ENCODE results near the gene PPBP. TPM values are rescaled to one million over a fixed set of nuclear protein-coding genes. Genes with fewer than 3 reads are reported as not detected.

PPBP gene
- total and polyA plus RNA-seq, 7 donors, result 0.38 TPM; not detected in 6

DNA sequence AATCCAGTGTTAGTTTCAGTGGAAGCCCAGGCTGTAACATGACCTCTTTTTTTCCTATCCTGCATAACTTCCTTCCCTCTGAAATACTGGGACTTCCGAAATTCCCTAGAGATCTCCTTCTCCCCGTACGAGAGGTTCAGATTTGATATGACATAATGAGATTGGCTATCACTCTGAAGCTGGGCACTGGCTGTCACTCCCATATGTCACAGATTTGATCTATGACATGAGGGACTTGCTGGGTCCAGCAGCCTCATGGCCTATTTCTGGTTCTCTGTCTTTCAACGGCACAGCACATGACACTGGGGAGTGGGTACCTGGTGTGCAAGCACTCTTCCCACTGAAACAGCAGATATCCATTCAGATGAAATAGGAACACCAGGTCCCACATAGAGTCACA lies 42.9 kb downstream of the PPBP start:
- 92 to 93% methylated on average over 4 of the region's 4 CpGs for WGBS, 2 donors
- H3K4me3 ChIP-seq, result no peak overlapping the region
- peaks cover 0 to 12% (median 10%) of the 10 kb centered on the region in 4 donors for H3K4me1 ChIP-seq
- H3K9me3 ChIP-seq, result no peaks in the 10 kb centered on the region
- H3K27ac ChIP-seq, result no peak overlapping the region
- no peak for DNase-seq
- TF ChIP-seq POLR2AphosphoS5 (IDR thresholded peaks at IDR 0.05), result no peak
- no peak for TF ChIP-seq POLR2A (IDR thresholded peaks at IDR 0.05)
- no peak for TF ChIP-seq EP300 (IDR thresholded peaks at IDR 0.05)
- TF ChIP-seq, protein P1, sequence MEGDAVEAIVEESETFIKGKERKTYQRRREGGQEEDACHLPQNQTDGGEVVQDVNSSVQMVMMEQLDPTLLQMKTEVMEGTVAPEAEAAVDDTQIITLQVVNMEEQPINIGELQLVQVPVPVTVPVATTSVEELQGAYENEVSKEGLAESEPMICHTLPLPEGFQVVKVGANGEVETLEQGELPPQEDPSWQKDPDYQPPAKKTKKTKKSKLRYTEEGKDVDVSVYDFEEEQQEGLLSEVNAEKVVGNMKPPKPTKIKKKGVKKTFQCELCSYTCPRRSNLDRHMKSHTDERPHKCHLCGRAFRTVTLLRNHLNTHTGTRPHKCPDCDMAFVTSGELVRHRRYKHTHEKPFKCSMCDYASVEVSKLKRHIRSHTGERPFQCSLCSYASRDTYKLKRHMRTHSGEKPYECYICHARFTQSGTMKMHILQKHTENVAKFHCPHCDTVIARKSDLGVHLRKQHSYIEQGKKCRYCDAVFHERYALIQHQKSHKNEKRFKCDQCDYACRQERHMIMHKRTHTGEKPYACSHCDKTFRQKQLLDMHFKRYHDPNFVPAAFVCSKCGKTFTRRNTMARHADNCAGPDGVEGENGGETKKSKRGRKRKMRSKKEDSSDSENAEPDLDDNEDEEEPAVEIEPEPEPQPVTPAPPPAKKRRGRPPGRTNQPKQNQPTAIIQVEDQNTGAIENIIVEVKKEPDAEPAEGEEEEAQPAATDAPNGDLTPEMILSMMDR (IDR thresholded peaks at IDR 0.05), result no peak
- peaks cover 0 to 18% (median 6%) of the 10 kb centered on the region in 3 donors for H3K27me3 ChIP-seq
- intact Hi-C loops (cut with DNase I), result no loop called here
- H3K36me3 ChIP-seq, result no peaks in the 10 kb centered on the region

- Histone ChIP-seq H3K4me3 (peak overlapping the region; percentile 12 to 46 (median 40)), H3K27ac (no peak overlapping the region), H3K9me3 (no peaks in the 10 kb centered on the region), H3K27me3 (peaks cover 0 to 18% (median 6%) of the 10 kb centered on the region in 3 donors), H3K36me3 (no peaks in the 10 kb centered on the region), H3K4me1 (peaks cover 0 to 12% (median 10%) of the 10 kb centered on the region in 4 donors)
- intact Hi-C loops (cut with DNase I), result no loop called here
- TF ChIP-seq, protein P1 (IDR thresholded peaks at IDR 0.05), result no peak
- TF ChIP-seq POLR2AphosphoS5 (IDR thresholded peaks at IDR 0.05) (no peak), POLR2A (IDR thresholded peaks at IDR 0.05) (no peak), EP300 (IDR thresholded peaks at IDR 0.05) (no peak)
- no peak for DNase-seq
- 15 to 37% methylated on average over 49 of the region's 49 CpGs for WGBS, 2 donors
Observed at GRCh38 chr4:73944061-73944875, 43.7 kb downstream of the PPBP start.

- Histone ChIP-seq H3K36me3 (no peaks in the 10 kb centered on the region), H3K27ac (no peak overlapping the region), H3K9me3 (no peaks in the 10 kb centered on the region), H3K27me3 (peaks cover 0 to 18% (median 6%) of the 10 kb centered on the region in 3 donors), H3K4me1 (peaks cover 0 to 12% (median 10%) of the 10 kb centered on the region in 4 donors), H3K4me3 (no peak overlapping the region)
- DNase-seq, result no peak
- TF ChIP-seq, protein P1 (IDR thresholded peaks at IDR 0.05), result no peak
- no peak for TF ChIP-seq EP300 (IDR thresholded peaks at IDR 0.05)
- no peak for TF ChIP-seq POLR2AphosphoS5 (IDR thresholded peaks at IDR 0.05)
- no peak for TF ChIP-seq POLR2A (IDR thresholded peaks at IDR 0.05)
- intact Hi-C loops (cut with DNase I), result no loop called here
Observed at GRCh38 chr4:73943555-73943954, 44.4 kb downstream of the PPBP start.

DNA sequence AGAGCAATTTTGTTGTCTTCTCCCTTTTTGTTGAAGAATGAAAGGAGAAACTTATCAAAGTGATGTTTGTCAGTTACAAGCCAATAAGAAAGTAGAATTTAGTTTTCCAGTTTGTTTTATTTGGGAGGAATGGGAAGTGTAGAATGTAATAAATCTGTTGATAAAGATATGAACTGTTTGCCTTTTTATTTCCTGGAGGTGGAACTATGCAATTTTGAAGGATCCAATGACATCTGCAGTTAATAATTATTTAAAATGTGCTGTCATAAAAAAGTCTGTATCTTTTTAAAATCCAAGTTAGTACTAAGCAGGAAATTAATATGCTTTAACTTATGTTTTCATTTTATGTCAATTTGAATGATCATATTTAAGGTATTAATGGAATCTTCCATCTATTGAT lies 51.0 kb downstream of the PPBP start:
- Histone ChIP-seq H3K4me3 (no peak overlapping the region), H3K27me3 (no peaks in the 10 kb centered on the region), H3K27ac (no peak overlapping the region), H3K4me1 (no peaks in the 10 kb centered on the region), H3K9me3 (no peaks in the 10 kb centered on the region), H3K36me3 (no peaks in the 10 kb centered on the region)
- TF ChIP-seq, protein P1 (IDR thresholded peaks at IDR 0.05), result no peak
- TF ChIP-seq POLR2A (IDR thresholded peaks at IDR 0.05) (no peak), POLR2AphosphoS5 (IDR thresholded peaks at IDR 0.05) (no peak), EP300 (IDR thresholded peaks at IDR 0.05) (no peak)
- DNase-seq, result no peak
- intact Hi-C loops (cut with DNase I), result no loop called here

Small RNA genes lying within 50 kb of the gene (small RNA-seq; reads per million reads assigned to genes)
- 0 reads per million in 3 donors for gene RN7SL218P

Other genes starting within 250 kb of the PPBP start
- gene CXCL8, start 247.6 kb downstream of the PPBP start, total RNA-seq, result 1 to 10 TPM in 1 of 4 donors, under 1 TPM in 2, not detected in 1; 0.36 to 3.4 (median 0.66) TPM
- 100 to 1,000 TPM in 1 of 3 donors, 10 to 100 TPM in 2; 12.6 to 109 (median 13.4) TPM for gene CXCL8, start 247.6 kb downstream of the PPBP start, polyA plus RNA-seq
- 1 to 10 TPM in 1 of 4 donors, under 1 TPM in 2, not detected in 1; 0.33 to 9.6 (median 0.95) TPM for gene CXCL6, start 151.5 kb downstream of the PPBP start, total RNA-seq
- 1 to 10 TPM in 1 of 3 donors, under 1 TPM in 1, not detected in 1; 0.60 to 1.5 TPM for gene CXCL6, start 151.5 kb downstream of the PPBP start, polyA plus RNA-seq
- not detected for gene PF4V1, start 134.9 kb downstream of the PPBP start, total RNA-seq
- not detected for gene PF4V1, start 134.9 kb downstream of the PPBP start, polyA plus RNA-seq
- gene CXCL1, start 118.8 kb downstream of the PPBP start, total RNA-seq, result 1 to 10 TPM; 1.5 to 6.8 (median 4.0) TPM
- gene CXCL1, start 118.8 kb downstream of the PPBP start, polyA plus RNA-seq, result 100 to 1,000 TPM in 1 of 3 donors, 10 to 100 TPM in 2; 13.2 to 222 (median 16.0) TPM
- 1 to 10 TPM in 1 of 4 donors, not detected in 3; 3.0 TPM for gene PF4, start 6.2 kb downstream of the PPBP start, total RNA-seq
- gene PF4, start 6.2 kb downstream of the PPBP start, polyA plus RNA-seq, result 10 to 100 TPM in 1 of 3 donors, not detected in 2; 14.7 TPM
- not detected for gene CXCL5, start 10.5 kb upstream of the PPBP start, total RNA-seq
- under 1 TPM in 2 of 3 donors, not detected in 1; 0.83 to 0.92 TPM for gene CXCL5, start 10.5 kb upstream of the PPBP start, polyA plus RNA-seq
- gene CXCL3, start 50.5 kb upstream of the PPBP start, total RNA-seq, result 1 to 10 TPM in 1 of 4 donors, not detected in 3; 4.8 TPM
- 10 to 100 TPM in 1 of 3 donors, 1 to 10 TPM in 2; 2.4 to 82.2 (median 3.5) TPM for gene CXCL3, start 50.5 kb upstream of the PPBP start, polyA plus RNA-seq
- 10 to 100 TPM in 3 of 4 donors, 1 to 10 TPM in 1; 3.9 to 29.5 (median 14.3) TPM for gene CXCL2, start 111.0 kb upstream of the PPBP start, total RNA-seq
- 10 to 100 TPM in 1 of 3 donors, 1 to 10 TPM in 2; 6.9 to 69.1 (median 7.8) TPM for gene CXCL2, start 111.0 kb upstream of the PPBP start, polyA plus RNA-seq
- gene MTHFD2L, start 169.9 kb upstream of the PPBP start, total RNA-seq, result 10 to 100 TPM; 13.8 to 27.1 (median 22.9) TPM
- 10 to 100 TPM in 1 of 3 donors, 1 to 10 TPM in 2; 6.8 to 16.2 (median 9.7) TPM for gene MTHFD2L, start 169.9 kb upstream of the PPBP start, polyA plus RNA-seq